Fibroblast of villous mesenchyme (primary cell): ENCODE results near the gene ZNF189. TPM values are rescaled to one million over a fixed set of nuclear protein-coding genes. Genes with fewer than 3 reads are reported as not detected.

Experiments used
- DNase-seq: peaks from one replicate; pipeline ENCODE4 v3.0.0-alpha.2; 2010; ENCODE audit warnings: low read depth
- H3K4me3 ChIP-seq: 2 replicates; pipeline ENCODE4 v1.5.1; 2011; ENCODE audit warnings: low read depth, mild to moderate bottlenecking, low read length
- CTCF ChIP-seq: IDR thresholded peaks from 2 replicates; pipeline ENCODE4 v1.5.1; 2012; ENCODE audit warnings: low read depth, mild to moderate bottlenecking, low read length; ENCODE audit not compliant: insufficient read depth
- total RNA-seq: library from RNA; depleted of rRNA; stranded (reverse); fragments of >200 nt; gene quantifications from 2 replicates; pipeline ENCODE4 v1.2.3, GENCODE V29; 2012

Gene ZNF189
- total RNA-seq, result 16.4 and 23.7 TPM in 2 replicates

GRCh38 chr9:101398068-101398929 lies at the start of gene ZNF189, which contains the start of gene MRPL50:
TSS of gene ZNF189 (plus strand) at chr9:101398851. CDS start at chr9:101399157, 306 bp downstream.
TSS of gene MRPL50 (minus strand) at chr9:101398618. CDS start at chr9:101398592, 26 bp downstream.
- H3K4me3 ChIP-seq, result peak within 1 kb of the TSS; percentile 90
- peak; percentile 99 for DNase-seq

GRCh38 chr9:101350285-101350684 lies 48.4 kb upstream of the ZNF189 start:
- H3K4me3 ChIP-seq, result no peak overlapping the region
- TF ChIP-seq CTCF, result no peak
- no peak for DNase-seq

More at GRCh38 chr9:101398068-101398929, at the start of gene ZNF189, which contains the start of gene MRPL50:
- TF ChIP-seq CTCF, result no peak

- TF ChIP-seq CTCF, result no peak
- no peak overlapping the region for H3K4me3 ChIP-seq
- DNase-seq, result no peak
Measured at GRCh38 chr9:101352892-101353463, 45.7 kb upstream of the ZNF189 start.

- H3K4me3 ChIP-seq, result no peak overlapping the region
- TF ChIP-seq CTCF, result no peak
- no peak for DNase-seq
Measured at GRCh38 chr9:101353683-101354082, 45.0 kb upstream of the ZNF189 start.

GRCh38 chr9:101354143-101354764 lies 44.4 kb upstream of the ZNF189 start:
- TF ChIP-seq CTCF, result no peak
- H3K4me3 ChIP-seq, result no peak overlapping the region
- DNase-seq, result no peak

- DNase-seq, result no peak
- no peak overlapping the region for H3K4me3 ChIP-seq
- no peak for TF ChIP-seq CTCF
Measured at GRCh38 chr9:101354765-101355708, 43.6 kb upstream of the ZNF189 start.
